Activated naive CD8-positive, alpha-beta T cell (primary cell): Measurements from ENCODE around the gene ANKRD63.

ENCODE experiments used
- H3K27ac Mint-ChIP-seq: one replicate; pipeline ENCODE4 v1.8.0; 2021; ENCODE audit warnings: mixed read lengths
- H3K27me3 Mint-ChIP-seq: one replicate; pipeline ENCODE4 v1.8.0; 2021; ENCODE audit warnings: mixed read lengths
- H3K36me3 Mint-ChIP-seq: one replicate; pipeline ENCODE4 v1.8.0; 2021; ENCODE audit warnings: mixed read lengths
- H3K4me1 Mint-ChIP-seq: one replicate; pipeline ENCODE4 v1.8.0; 2021; ENCODE audit warnings: low read depth, mixed read lengths
- H3K4me3 Mint-ChIP-seq: one replicate; pipeline ENCODE4 v1.8.0; 2021; ENCODE audit warnings: mild to moderate bottlenecking, mixed read lengths
- H3K9me3 Mint-ChIP-seq: one replicate; pipeline ENCODE4 v1.8.0; 2021; ENCODE audit warnings: low read depth, mixed read lengths

The ANKRD63 gene

GRCh38 chr15:40270246-40270995, 12.4 kb downstream of the ANKRD63 start:
- H3K36me3 Mint-ChIP-seq, result no peaks in the 10 kb centered on the region
- no peaks in the 10 kb centered on the region for H3K27me3 Mint-ChIP-seq
- H3K4me1 Mint-ChIP-seq, result peaks cover 2% of the 10 kb centered on the region
- H3K4me3 Mint-ChIP-seq, result no peak overlapping the region
- no peaks in the 10 kb centered on the region for H3K9me3 Mint-ChIP-seq
- H3K27ac Mint-ChIP-seq, result no peak overlapping the region

- Mint-ChIP-seq H3K4me1 (no peaks in the 10 kb centered on the region), H3K36me3 (no peaks in the 10 kb centered on the region), H3K4me3 (no peak overlapping the region), H3K27ac (no peak overlapping the region), H3K9me3 (no peaks in the 10 kb centered on the region), H3K27me3 (no peaks in the 10 kb centered on the region)
Observed at GRCh38 chr15:40269604-40270003, 13.3 kb downstream of the ANKRD63 start.

DNA sequence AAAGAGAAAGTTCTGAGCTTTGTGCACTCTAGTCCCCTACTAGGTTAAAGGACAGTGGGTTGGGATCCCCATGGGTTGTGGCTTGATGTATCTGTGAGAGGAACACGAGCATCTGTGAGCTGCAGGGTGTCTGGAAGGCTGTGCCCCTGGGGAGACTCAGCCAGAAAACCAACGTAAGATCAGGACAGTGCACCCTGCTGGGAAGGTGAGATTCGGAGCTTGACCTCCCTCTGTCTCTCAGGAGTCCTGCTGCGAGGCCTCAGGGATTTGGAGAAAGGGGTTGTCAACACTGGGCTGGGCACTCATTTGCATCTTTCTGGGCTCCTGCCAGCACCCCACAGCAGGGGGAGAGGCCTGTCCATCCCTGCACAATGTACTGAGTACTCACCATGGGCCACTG, 15.2 kb downstream of the ANKRD63 start:
- H3K9me3 Mint-ChIP-seq, result no peaks in the 10 kb centered on the region
- H3K36me3 Mint-ChIP-seq, result no peaks in the 10 kb centered on the region
- no peak overlapping the region for H3K27ac Mint-ChIP-seq
- H3K27me3 Mint-ChIP-seq, result no peaks in the 10 kb centered on the region
- no peaks in the 10 kb centered on the region for H3K4me1 Mint-ChIP-seq
- H3K4me3 Mint-ChIP-seq, result no peak overlapping the region

GRCh38 chr15:40266828-40267304, 16.0 kb downstream of the ANKRD63 start:
- no peak overlapping the region for H3K4me3 Mint-ChIP-seq
- no peaks in the 10 kb centered on the region for H3K4me1 Mint-ChIP-seq
- H3K36me3 Mint-ChIP-seq, result no peaks in the 10 kb centered on the region
- no peak overlapping the region for H3K27ac Mint-ChIP-seq
- no peaks in the 10 kb centered on the region for H3K27me3 Mint-ChIP-seq
- H3K9me3 Mint-ChIP-seq, result no peaks in the 10 kb centered on the region

GRCh38 chr15:40265875-40266274, 17.0 kb downstream of the ANKRD63 start:
- no peak overlapping the region for H3K27ac Mint-ChIP-seq

DNA sequence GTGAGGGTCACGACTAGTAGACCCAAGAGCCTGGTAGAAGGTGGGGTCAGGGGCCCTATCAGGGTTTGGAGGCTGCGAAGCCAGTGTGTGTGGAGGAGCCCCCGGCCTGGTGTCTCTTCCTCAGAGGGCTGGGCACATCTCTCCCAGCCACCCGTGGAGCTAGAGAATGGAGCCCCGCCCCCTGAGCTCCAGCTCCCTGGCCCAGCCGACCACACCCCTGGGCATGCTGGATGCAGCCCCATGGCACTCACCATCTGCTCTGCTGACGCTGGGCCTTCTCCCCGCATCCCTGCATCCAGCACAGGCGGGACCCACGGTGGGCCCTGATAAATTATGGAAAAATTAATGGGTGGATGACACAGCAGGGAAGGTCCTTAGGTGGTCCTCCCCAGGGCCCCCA, 17.5 kb downstream of the ANKRD63 start:
- Mint-ChIP-seq H3K27me3 (no peaks in the 10 kb centered on the region), H3K36me3 (no peaks in the 10 kb centered on the region), H3K27ac (no peak overlapping the region), H3K4me3 (no peak overlapping the region), H3K9me3 (no peaks in the 10 kb centered on the region), H3K4me1 (no peaks in the 10 kb centered on the region)

More at GRCh38 chr15:40265875-40266274, 17.0 kb downstream of the ANKRD63 start:
- H3K9me3 Mint-ChIP-seq, result no peaks in the 10 kb centered on the region
- no peaks in the 10 kb centered on the region for H3K4me1 Mint-ChIP-seq
- H3K4me3 Mint-ChIP-seq, result no peak overlapping the region
- no peaks in the 10 kb centered on the region for H3K36me3 Mint-ChIP-seq
- H3K27me3 Mint-ChIP-seq, result no peaks in the 10 kb centered on the region

- Mint-ChIP-seq H3K4me1 (no peaks in the 10 kb centered on the region), H3K27ac (no peak overlapping the region), H3K27me3 (no peaks in the 10 kb centered on the region), H3K9me3 (no peaks in the 10 kb centered on the region), H3K36me3 (no peaks in the 10 kb centered on the region), H3K4me3 (no peak overlapping the region)
Observed at GRCh38 chr15:40264321-40265153, 18.3 kb downstream of the ANKRD63 start.

- no peaks in the 10 kb centered on the region for H3K27me3 Mint-ChIP-seq
- H3K9me3 Mint-ChIP-seq, result no peaks in the 10 kb centered on the region
- no peak overlapping the region for H3K4me3 Mint-ChIP-seq
- H3K4me1 Mint-ChIP-seq, result no peaks in the 10 kb centered on the region
- no peak overlapping the region for H3K27ac Mint-ChIP-seq
- no peaks in the 10 kb centered on the region for H3K36me3 Mint-ChIP-seq
Observed at GRCh38 chr15:40263024-40263754, 19.7 kb downstream of the ANKRD63 start.

DNA sequence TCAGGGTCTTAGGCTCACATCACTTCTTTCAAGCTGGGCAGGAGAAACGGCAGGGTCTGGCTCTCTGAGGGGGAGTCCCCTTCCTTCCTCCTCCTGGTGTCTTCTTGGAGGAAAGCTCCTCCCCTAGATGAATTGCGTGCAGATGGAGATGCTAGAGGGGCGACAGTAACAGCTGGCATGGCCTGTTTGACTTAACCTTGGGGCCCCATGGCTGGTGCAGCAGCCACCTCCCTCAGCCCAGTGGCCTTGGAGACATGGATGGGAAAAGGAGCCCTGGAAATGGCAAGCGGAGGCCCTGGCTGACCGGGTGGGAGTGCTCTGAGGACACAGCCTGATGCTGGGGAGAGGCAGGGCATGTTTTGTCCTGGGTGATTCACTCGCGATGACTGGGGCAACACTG, 23.8 kb downstream of the ANKRD63 start:
- H3K4me1 Mint-ChIP-seq, result no peaks in the 10 kb centered on the region
- peaks cover 4% of the 10 kb centered on the region for H3K27me3 Mint-ChIP-seq
- H3K9me3 Mint-ChIP-seq, result no peaks in the 10 kb centered on the region
- no peak overlapping the region for H3K27ac Mint-ChIP-seq
- H3K4me3 Mint-ChIP-seq, result no peak overlapping the region
- H3K36me3 Mint-ChIP-seq, result no peaks in the 10 kb centered on the region

GRCh38 chr15:40258544-40258943, 24.3 kb downstream of the ANKRD63 start:
- Mint-ChIP-seq H3K27ac (no peak overlapping the region), H3K4me3 (no peak overlapping the region), H3K36me3 (no peaks in the 10 kb centered on the region), H3K9me3 (no peaks in the 10 kb centered on the region), H3K4me1 (peaks cover 3% of the 10 kb centered on the region), H3K27me3 (peaks cover 7% of the 10 kb centered on the region)

DNA sequence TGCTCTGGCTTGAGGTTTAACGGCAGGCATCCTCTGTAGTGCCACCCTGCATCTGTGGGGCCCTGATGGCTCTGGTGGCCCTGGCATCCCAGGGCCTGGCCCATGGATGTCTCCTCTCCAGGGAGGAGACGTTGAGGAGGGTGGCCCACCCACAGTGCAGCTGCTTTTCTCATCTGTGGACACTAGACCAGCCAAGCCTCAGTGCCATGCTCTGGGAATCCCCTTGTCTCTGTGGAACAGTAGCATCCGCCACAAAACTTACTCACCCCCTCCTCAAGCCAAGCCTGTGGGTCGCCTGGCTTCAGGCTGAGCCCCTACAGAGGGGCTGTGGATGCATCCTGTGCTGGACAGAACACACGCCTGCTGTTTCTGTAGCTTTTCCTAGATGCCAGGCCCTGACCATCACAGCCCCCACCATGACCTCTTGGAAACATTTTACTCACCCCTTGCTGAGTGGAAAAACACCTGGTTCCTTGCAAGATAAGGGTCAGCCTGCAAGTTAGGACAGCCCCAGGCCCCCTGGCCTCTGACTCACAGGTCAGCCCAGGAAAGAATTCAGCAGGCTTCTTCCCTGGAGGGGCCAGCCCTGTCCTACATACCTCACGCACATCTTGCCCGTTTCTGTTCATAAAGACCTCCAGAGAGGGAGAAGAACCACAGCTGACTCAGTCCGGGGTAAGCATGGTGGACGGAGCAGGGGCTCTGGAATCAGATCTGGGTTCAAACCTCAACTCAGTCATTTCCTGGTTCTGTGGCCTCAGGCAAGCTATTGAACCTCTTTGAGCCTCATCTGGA, 25.0 kb downstream of the ANKRD63 start:
- no peak overlapping the region for H3K27ac Mint-ChIP-seq
- no peak overlapping the region for H3K4me3 Mint-ChIP-seq
- peaks cover 5% of the 10 kb centered on the region for H3K4me1 Mint-ChIP-seq
- no peaks in the 10 kb centered on the region for H3K9me3 Mint-ChIP-seq
- peaks cover 7% of the 10 kb centered on the region for H3K27me3 Mint-ChIP-seq
- H3K36me3 Mint-ChIP-seq, result no peaks in the 10 kb centered on the region

GRCh38 chr15:40256638-40257235, 26.1 kb downstream of the ANKRD63 start:
- H3K27ac Mint-ChIP-seq, result no peak overlapping the region
- no peaks in the 10 kb centered on the region for H3K9me3 Mint-ChIP-seq
- H3K4me1 Mint-ChIP-seq, result peaks cover 5% of the 10 kb centered on the region
- H3K4me3 Mint-ChIP-seq, result no peak overlapping the region
- H3K36me3 Mint-ChIP-seq, result no peaks in the 10 kb centered on the region
- peaks cover 7% of the 10 kb centered on the region for H3K27me3 Mint-ChIP-seq

DNA sequence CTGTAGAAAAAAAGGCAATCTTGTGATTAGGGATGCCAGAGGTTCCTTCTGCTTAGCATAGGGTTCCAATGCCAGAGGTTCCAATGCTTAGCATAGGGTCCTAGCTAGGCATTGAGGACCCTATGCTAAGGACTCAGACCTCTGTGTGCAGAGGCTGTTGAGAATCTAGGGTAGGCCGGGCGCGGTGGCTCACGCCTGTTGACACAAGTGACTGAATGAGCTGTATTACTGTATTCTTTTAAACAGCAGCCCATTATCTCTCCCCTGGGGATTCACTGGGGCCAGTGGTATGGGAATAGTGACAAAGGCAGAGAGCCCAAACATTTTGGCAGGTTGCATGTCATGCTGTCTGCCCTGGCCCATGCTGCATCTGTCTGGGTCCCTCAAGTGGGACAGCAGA, 27.8 kb downstream of the ANKRD63 start:
- Mint-ChIP-seq H3K27me3 (peaks cover 11% of the 10 kb centered on the region), H3K4me1 (peaks cover 7% of the 10 kb centered on the region), H3K36me3 (no peaks in the 10 kb centered on the region), H3K4me3 (no peak overlapping the region), H3K27ac (no peak overlapping the region), H3K9me3 (no peaks in the 10 kb centered on the region)

DNA sequence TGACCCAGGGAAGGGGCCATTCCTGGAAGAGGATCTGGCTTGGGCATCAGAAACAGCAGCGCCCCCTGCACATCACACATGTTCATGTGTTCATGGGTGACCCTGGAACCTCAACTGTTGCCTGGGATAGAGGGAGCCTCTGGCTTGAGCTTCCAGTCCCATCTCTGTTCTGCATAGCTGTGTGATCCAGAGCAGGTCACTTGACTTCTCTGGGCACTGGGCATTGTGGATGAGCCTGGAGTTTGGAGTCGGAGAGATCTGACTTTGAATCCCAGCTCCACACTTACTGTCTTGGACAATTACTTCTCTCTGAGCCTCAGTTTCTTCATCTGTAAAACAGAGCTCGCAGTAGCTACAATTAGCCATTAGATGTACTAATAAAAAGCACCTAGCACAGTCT, 28.4 kb downstream of the ANKRD63 start:
- Mint-ChIP-seq H3K4me1 (peaks cover 7% of the 10 kb centered on the region), H3K36me3 (no peaks in the 10 kb centered on the region), H3K27ac (no peak overlapping the region), H3K9me3 (no peaks in the 10 kb centered on the region), H3K27me3 (peaks cover 11% of the 10 kb centered on the region), H3K4me3 (no peak overlapping the region)
